Measurements from ENCODE around the gene FAM185A.
"Not testable (repeated sequence)": the region's sequence is repeated elsewhere in the genome, so short reads cannot be mapped to it uniquely, and the experiment has no call there.

FAM185A gene

DNA sequence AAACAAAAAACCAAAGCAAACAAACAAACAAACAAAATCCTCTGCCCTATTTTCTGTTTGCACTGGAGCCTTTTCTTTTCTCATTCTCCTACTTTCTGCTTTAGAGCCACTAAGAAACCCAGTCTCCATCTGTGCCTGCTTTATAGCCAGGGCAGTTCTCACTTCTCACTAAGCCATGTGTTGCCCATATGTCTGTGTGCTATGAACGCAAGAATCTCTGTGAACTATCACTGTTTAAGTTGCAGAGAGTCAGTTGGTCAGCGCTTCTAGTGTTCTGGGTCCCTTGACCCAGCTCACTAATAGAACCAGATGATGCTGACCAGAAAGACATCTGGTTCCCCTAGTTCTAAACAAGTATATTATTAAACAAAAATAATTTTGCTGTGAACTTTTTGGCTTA is 81.4 kb downstream of the FAM185A start:
- DNase-seq (ENCODE audit: low read depth) = no peak

- DNase-seq (ENCODE audit: low read depth) = no peak
Observed at GRCh38 chr7:102832674-102833073, 83.9 kb downstream of the FAM185A start.

DNA sequence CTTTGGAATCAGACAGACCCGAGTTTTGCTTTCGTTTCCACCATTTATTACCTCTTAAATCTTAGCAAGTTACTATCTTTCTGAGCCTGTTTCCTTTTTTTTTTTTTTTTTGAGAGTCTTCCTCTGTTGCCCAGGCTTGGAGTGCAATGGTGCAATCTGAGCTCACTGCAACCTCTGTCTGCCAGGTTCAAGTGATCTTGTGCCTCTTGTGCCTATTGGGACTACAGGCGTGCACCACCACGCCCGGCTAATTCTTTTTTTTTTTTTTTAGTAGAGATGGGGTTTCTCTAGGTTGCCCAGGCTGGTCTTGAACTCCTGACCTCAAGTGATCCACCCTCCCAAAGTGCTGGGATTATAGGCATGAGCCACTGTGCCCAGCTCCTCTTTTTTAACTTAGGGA is 84.5 kb downstream of the FAM185A start:
- DNase-seq (ENCODE audit: low read depth) = no peak

DNA sequence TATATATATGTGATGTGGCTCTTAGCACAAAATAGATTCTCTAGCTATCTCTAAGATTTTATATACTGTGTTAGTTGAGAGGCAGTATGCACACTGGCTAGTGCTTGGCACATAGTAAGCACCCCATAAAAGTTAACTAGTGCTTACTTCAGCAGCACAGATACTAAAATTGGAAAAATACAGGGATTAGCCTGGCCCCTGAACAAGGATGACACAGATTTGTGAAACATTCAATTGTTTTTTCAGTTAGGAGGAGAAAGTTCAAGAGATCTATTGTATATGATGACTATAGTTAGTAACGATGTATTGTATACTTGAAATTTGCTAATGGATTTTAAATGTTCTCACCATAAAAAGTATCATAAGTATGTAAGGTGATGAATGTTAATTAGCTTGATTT is 85.7 kb downstream of the FAM185A start:
- no peak for DNase-seq (ENCODE audit: low read depth)

DNA sequence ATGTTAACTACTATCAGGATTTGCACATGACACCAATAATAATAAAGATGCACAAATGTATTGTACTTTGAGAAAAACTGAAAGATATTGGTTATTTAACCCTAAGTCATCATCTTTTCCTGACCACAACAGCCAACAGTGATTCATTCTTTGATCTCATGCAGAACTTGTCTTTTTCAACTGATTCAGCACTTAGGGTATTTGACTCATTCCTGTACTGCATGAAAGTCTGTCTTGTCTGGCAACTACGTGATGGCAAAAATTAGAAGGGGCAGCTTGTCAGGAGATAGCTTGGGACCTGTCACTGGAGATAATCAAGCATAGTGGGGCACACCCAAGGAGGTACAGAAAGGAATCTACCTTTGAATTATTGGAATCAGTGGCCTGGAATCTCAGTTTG is 86.2 kb downstream of the FAM185A start:
- DNase-seq (ENCODE audit: low read depth) = peak; percentile 68

- DNase-seq (ENCODE audit: low read depth) = peak; percentile 77
Observed at GRCh38 chr7:102836191-102836919, 87.6 kb downstream of the FAM185A start.

GRCh38 chr7:102836977-102837376 is 88.2 kb downstream of the FAM185A start:
- DNase-seq (ENCODE audit: low read depth) = no peak

DNA sequence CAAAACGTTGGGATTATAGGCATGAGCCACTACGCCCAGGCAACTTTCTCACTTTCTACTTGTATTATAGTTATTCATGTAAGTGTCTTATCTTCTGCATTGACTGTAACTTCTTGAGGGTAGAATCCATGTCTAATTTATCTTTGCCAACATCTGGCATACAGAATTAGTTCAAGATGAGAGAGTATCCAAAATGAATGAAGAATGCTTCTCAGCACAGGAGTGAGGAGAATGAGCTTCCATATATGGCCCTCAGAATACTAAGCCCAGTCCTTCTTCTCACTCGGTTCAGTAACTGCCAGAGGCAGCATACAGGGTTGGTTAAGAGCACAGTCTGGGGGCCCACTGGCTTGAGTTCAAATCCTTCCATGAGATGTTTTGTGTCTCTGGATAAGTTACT is 89.0 kb downstream of the FAM185A start:
- no peak for DNase-seq (ENCODE audit: low read depth)

GRCh38 chr7:102838572-102839101 is 89.8 kb downstream of the FAM185A start:
- not testable (repeated sequence) for DNase-seq (ENCODE audit: low read depth)

DNA sequence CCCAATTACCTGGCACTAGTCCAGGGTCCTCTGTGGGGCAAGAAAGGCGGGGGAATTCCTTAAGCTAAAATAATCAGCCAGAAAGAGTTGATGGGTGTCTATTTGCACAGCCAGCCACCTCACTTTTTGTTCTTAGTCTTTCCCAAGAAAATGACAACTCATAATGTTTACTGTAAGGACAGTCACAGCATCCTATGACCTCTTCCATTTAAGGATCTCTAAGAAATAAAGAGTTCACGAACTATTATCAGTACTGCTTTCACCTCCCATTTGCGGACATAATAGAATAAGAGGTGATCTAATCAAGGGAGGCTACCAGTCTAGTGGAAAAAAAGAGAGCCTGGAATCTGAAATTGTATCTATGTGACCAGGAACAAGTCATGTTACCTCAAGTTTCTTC is 91.6 kb downstream of the FAM185A start:
- DNase-seq (ENCODE audit: low read depth) = no peak

GRCh38 chr7:102841290-102841689 is 92.5 kb downstream of the FAM185A start:
- DNase-seq (ENCODE audit: low read depth) = no peak

GRCh38 chr7:102842284-102842683 is 93.5 kb downstream of the FAM185A start:
- no peak for DNase-seq (ENCODE audit: low read depth)

DNA sequence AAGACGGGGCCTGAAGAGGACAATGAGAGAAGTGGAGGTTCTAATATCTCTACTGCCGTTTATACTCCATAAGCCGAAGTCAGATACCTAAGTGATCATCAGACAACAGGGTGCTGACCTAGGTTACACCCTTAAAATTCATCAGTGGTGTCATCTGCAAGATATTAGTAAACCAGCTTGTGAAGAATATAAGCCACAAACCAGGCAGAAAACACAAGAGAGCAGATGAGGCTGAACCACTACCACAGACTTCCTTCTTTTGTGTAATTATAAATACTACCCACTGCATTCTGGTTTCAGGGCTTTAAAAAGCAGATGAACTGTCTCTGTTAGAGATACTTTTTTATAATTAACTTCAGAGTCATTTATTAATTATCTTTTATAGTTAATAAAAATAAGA is 95.1 kb downstream of the FAM185A start:
- DNase-seq (ENCODE audit: low read depth) = no peak

GRCh38 chr7:102845346-102845745 is 96.5 kb downstream of the FAM185A start:
- no peak for DNase-seq (ENCODE audit: low read depth)

- no peak for DNase-seq (ENCODE audit: low read depth)
Observed at GRCh38 chr7:102849079-102849478, 100.3 kb downstream of the FAM185A start.

DNA sequence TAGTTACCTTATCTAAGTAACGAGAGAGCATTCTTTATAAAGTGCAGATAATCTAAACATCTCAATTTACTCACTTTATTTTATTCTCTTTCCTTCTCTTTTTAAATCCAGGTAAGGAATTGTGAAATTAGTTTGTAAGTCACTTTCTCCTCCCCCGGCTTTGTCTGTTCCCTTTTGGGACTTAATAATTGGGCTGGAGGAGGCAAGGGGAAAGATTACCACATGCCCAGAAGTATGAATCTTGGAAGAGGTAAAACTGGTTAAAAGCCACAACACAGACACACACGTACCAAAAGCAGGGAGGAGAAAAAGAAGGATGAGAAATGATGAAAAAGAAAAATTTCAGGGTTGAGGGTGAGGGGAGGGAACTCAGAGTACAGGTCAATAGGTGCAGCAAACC is 100.7 kb downstream of the FAM185A start:
- no peak for DNase-seq (ENCODE audit: low read depth)

DNA sequence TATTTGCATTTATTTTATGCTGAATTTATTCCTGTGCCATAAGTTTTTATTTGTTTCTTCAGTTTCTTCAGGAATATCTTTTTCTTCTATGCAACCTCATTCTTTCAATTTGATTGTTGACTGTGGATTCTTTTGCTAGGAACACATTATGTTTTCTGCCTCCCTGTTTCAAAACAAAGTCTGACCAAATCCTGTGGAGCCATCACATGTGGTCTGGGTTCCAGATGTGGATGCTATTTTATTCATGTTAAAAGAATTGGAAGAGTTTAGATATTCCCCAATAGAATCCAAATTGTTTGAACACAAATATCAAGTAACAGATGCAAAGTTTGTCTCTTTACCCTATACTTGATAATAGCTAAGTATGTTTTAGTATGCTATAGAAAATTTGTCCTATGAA is 107.2 kb downstream of the FAM185A start:
- no peak for DNase-seq (ENCODE audit: low read depth)
